GM12892 (cell line): ENCODE measurements around the gene TMEM87A.

ENCODE experiments used
- POLR2A ChIP-seq: IDR thresholded peaks from 2 replicates; pipeline ENCODE4 v1.6.1; 2011; ENCODE audit warnings: low read depth, low read length, control low read depth
- POLR2AphosphoS5 ChIP-seq: IDR thresholded peaks from 2 replicates; pipeline ENCODE4 v1.6.1; 2011; ENCODE audit warnings: low read depth, low read length, control low read depth

GRCh38 chr15:42175671-42176070 lies 97.6 kb downstream of the TMEM87A start:
- TF ChIP-seq POLR2A = no peak
- TF ChIP-seq POLR2AphosphoS5 = no peak
